K562 (cell line): ENCODE data around the gene SYNCRIP. TPM values are rescaled to one million over a fixed set of nuclear protein-coding genes. Genes with fewer than 3 reads are reported as not detected.

ENCODE experiments used
- BRF2 ChIP-seq: IDR thresholded peaks from 3 replicates; pipeline ENCODE4 v1.6.1; 2011; ENCODE audit warnings: borderline replicate concordance, mild to moderate bottlenecking; ENCODE audit not compliant: insufficient read length, insufficient read depth
- ETV6 ChIP-seq, 3 experiments: fragments of 150-350 bp in 1 of 3; sonication (generic) in 1 of 3; formaldehyde crosslinking in 1 of 3; IDR thresholded peaks; 2 replicates each; pipeline versions ENCODE4 v1.6.1 to v1.8.0; 2014 to 2022; ENCODE audit warnings: borderline replicate concordance in 2 of 3, low read depth in 2 of 3, antibody characterized with exemption in 1 of 3, low read length in 1 of 3, mild to moderate bottlenecking in 1 of 3, missing genetic modification reagents in 1 of 3
- HOXB6 ChIP-seq: fragments of 250-450 bp; sonication (Bioruptor Pico); IDR thresholded peaks from 2 replicates; pipeline ENCODE4 v1.5.1; 2022; ENCODE audit warnings: mild to moderate bottlenecking, borderline replicate concordance
- MBD2 ChIP-seq: sonication (generic); IDR thresholded peaks from 2 replicates; pipeline ENCODE4 v1.6.1; 2016; ENCODE audit warnings: low read depth, borderline replicate concordance
- MEF2A ChIP-seq: IDR thresholded peaks from 2 replicates; pipeline ENCODE4 v1.6.1; 2011; ENCODE audit warnings: low read depth, mild to moderate bottlenecking, low read length, moderate library complexity; ENCODE audit not compliant: control insufficient read depth
- MLX ChIP-seq, 2 experiments: fragments of 450-650 bp in 1 of 2; sonication (generic) in 1 of 2; formaldehyde crosslinking; conservative IDR thresholded peaks; 2 replicates each; pipeline versions ENCODE4 v1.4.0 to v1.8.1; 2020 to 2022; ENCODE audit warnings: mild to moderate bottlenecking in 1 of 2, missing genetic modification reagents in 1 of 2
- NCOR1 ChIP-seq: fragments of 450-650 bp; IDR thresholded peaks from 2 replicates; pipeline ENCODE4 v1.6.1; 2016; ENCODE audit warnings: mild to moderate bottlenecking, moderate library complexity
- NONO ChIP-seq, 2 experiments: fragments of 200-400 bp in 1 of 2; fragments of 450-650 bp in 1 of 2; formaldehyde crosslinking in 1 of 2; IDR thresholded peaks; 2 replicates each; pipeline ENCODE4 v1.6.1; 2017; ENCODE audit warnings: low read depth in 2 of 2, mild to moderate bottlenecking in 2 of 2, moderate library complexity in 2 of 2, low read length in 1 of 2
- NR3C1 ChIP-seq: sonication (generic); formaldehyde crosslinking; IDR thresholded peaks from 2 replicates; pipeline ENCODE4 v1.8.1; 2022; ENCODE audit warnings: missing genetic modification reagents
- SAFB2 ChIP-seq: fragments of 200-400 bp; formaldehyde crosslinking; IDR thresholded peaks from 2 replicates; pipeline ENCODE4 v1.6.1; 2018; ENCODE audit warnings: borderline replicate concordance, low read length, low read depth, moderate library complexity; ENCODE audit not compliant: severe bottlenecking
- SIN3B ChIP-seq: fragments of 450-650 bp; IDR thresholded peaks from 2 replicates; pipeline ENCODE4 v1.6.1; 2017; ENCODE audit warnings: low read depth, mild to moderate bottlenecking, moderate library complexity
- SMAD3 ChIP-seq: fragments of 450-650 bp; formaldehyde crosslinking; conservative IDR thresholded peaks from 2 replicates; pipeline ENCODE4 v1.4.0; 2020; ENCODE audit warnings: mild to moderate bottlenecking
- TFAM ChIP-seq: fragments of 250-450 bp; sonication (Bioruptor Pico); conservative IDR thresholded peaks from 2 replicates; pipeline ENCODE4 v1.5.0; 2021; ENCODE audit warnings: mild to moderate bottlenecking, moderate library complexity
- YBX1 ChIP-seq: fragments of 450-650 bp; IDR thresholded peaks from 2 replicates; pipeline ENCODE4 v1.7.1; 2016; ENCODE audit warnings: mild to moderate bottlenecking
- ZBED1 ChIP-seq: IDR thresholded peaks from 2 replicates; pipeline ENCODE4 v1.6.1; 2014
- ZNF407 ChIP-seq: fragments of 450-650 bp; IDR thresholded peaks from 2 replicates; pipeline ENCODE4 v1.6.1; 2016; ENCODE audit warnings: low read depth
- ZNF699 ChIP-seq: fragments of 250-450 bp; sonication (Bioruptor Pico); IDR thresholded peaks from 2 replicates; pipeline ENCODE4 v1.8.0; 2021; ENCODE audit warnings: mild to moderate bottlenecking, moderate library complexity; ENCODE audit not compliant: insufficient replicate concordance
- polyA plus RNA-seq, 8 experiments: library from polyadenylated mRNA; depleted of rRNA in 4 of 8; stranded (reverse) in 5 of 8; unstranded in 3 of 8; fragments of >200 nt; fragmentation: Nextera tagmentation in 2 of 8; fragmentation: Illumina TruSeq in 1 of 8; extraction: Ambion mirVana in 2 of 8; extraction: Trizol in 1 of 8; gene quantifications; 2 replicates each; pipeline versions ENCODE4 v1.2.1 to v1.2.3, GENCODE V29; 2011 to 2014; ENCODE audit warnings: inconsistent platforms in 1 of 8, missing spikeins in 1 of 8
- total RNA-seq, 7 experiments: library from RNA; depleted of rRNA in 6 of 7; stranded (reverse); fragments of >200 nt in 6 of 7; fragmentation: Illumina TruSeq in 2 of 7; extraction: Trizol in 2 of 7; gene quantifications; 2 replicates each; pipeline versions ENCODE4 v1.2.1 to v1.2.3, GENCODE V29; 2011 to 2021; ENCODE audit warnings: low replicate concordance in 1 of 7

Gene SYNCRIP
- total and polyA plus RNA-seq, 9 of the 15 experiments (the other 6 are each of a cell fraction or from before 2014, with no cell fraction given) = 46.5 to 295 (median 140) TPM

GRCh38 chr6:85593438-85594196 lies 49.1 kb downstream of the SYNCRIP start, which contains the start of gene SNX14 (continued):
- TF ChIP-seq MEF2A = no peak
- no peak for TF ChIP-seq SIN3B
- peak in 1 of 2 experiments; percentile 4; a peak in 1 of 4 replicates for TF ChIP-seq ETV6 (IDR thresholded peaks at IDR 0.05; ENCODE audit: borderline replicate concordance in 1 of 2, low read depth in 2 of 2, low read length in 1 of 2)
- TF ChIP-seq ETV6 (CRISPR knock-in tag; IDR thresholded peaks at IDR 0.05; ENCODE audit: borderline replicate concordance) = 0 out of 2 replicates have a peak, but pooled peaks have one; percentile 70
- TF ChIP-seq YBX1 = no peak
- no peak for TF ChIP-seq SAFB2
- TF ChIP-seq HOXB6 (CRISPR knock-in tag) = no peak
- TF ChIP-seq MLX (CRISPR knock-in tag; conservative IDR thresholded peaks at IDR 0.05) = no peak
- TF ChIP-seq TFAM (CRISPR knock-in tag) = no peak
- no peak for TF ChIP-seq BRF2
- TF ChIP-seq ZBED1 = peak; percentile 77
- peak; percentile 56; the same call in 1 of the 2 replicates for TF ChIP-seq MBD2
- TF ChIP-seq ZNF699 = no peak
- TF ChIP-seq NONO (IDR thresholded peaks at IDR 0.05; ENCODE audit: low read depth in 2 of 2, low read length in 1 of 2) = peak in 1 of 2 experiments; percentile 81; a peak in 2 of 4 replicates
- 0 out of 2 replicates have a peak, but pooled peaks have one; percentile 39 for TF ChIP-seq NR3C1
- 0 out of 2 replicates have a peak, but pooled peaks have one; percentile 24 for TF ChIP-seq NCOR1
- TF ChIP-seq ZNF407 = no peak
- TF ChIP-seq SMAD3 (CRISPR knock-in tag) = no peak
